GM23248 (cell line): ENCODE data around the gene MACROD2. TPM values are rescaled to one million over a fixed set of nuclear protein-coding genes. Genes with fewer than 3 reads are reported as not detected.

Experiments used
- DNase-seq: peaks from one replicate; pipeline ENCODE4 v3.0.0-alpha.2; 2015
- H2AFZ ChIP-seq: fragments of 200-600 bp; sonication (generic); 2 replicates; pipeline ENCODE4 v1.6.1; 2016; ENCODE audit warnings: antibody characterized with exemption
- H3F3A ChIP-seq: fragments of 200-600 bp; sonication (generic); 2 replicates; pipeline ENCODE4 v1.6.1; 2016; ENCODE audit warnings: mild to moderate bottlenecking, antibody characterized with exemption, mixed run types; ENCODE audit not compliant: insufficient read depth
- H3K27ac ChIP-seq: fragments of 200-600 bp; sonication (generic); 2 replicates; pipeline ENCODE4 v1.5.1; 2016; ENCODE audit warnings: mild to moderate bottlenecking
- H3K27me3 ChIP-seq: fragments of 200-600 bp; sonication (generic); replicated peaks from 2 replicates; pipeline ENCODE4 v1.6.1; 2016; ENCODE audit warnings: mild to moderate bottlenecking; ENCODE audit not compliant: insufficient read depth
- H3K36me3 ChIP-seq: fragments of 200-600 bp; sonication (generic); 2 replicates; pipeline ENCODE4 v1.6.1; 2016; ENCODE audit warnings: low read depth, mild to moderate bottlenecking
- H3K4me1 ChIP-seq: fragments of 200-600 bp; sonication (generic); 2 replicates; pipeline ENCODE4 v1.6.1; 2016; ENCODE audit warnings: mild to moderate bottlenecking; ENCODE audit not compliant: insufficient read depth
- H3K4me2 ChIP-seq: fragments of 200-600 bp; sonication (generic); one replicate; pipeline ENCODE4 v1.6.1; 2016; ENCODE audit warnings: mild to moderate bottlenecking; ENCODE audit not compliant: unreplicated experiment
- H3K4me3 ChIP-seq: fragments of 200-600 bp; sonication (generic); 2 replicates; pipeline ENCODE4 v1.5.1; 2016; ENCODE audit warnings: mild to moderate bottlenecking
- H3K79me2 ChIP-seq: fragments of 200-600 bp; sonication (generic); 2 replicates; pipeline ENCODE4 v1.6.1; 2016; ENCODE audit warnings: mild to moderate bottlenecking; ENCODE audit not compliant: insufficient read depth
- H3K9ac ChIP-seq: fragments of 200-600 bp; sonication (generic); 2 replicates; pipeline ENCODE4 v1.6.1; 2016; ENCODE audit warnings: mild to moderate bottlenecking
- H3K9me2 ChIP-seq: fragments of 200-600 bp; sonication (generic); 2 replicates; pipeline ENCODE4 v1.6.1; 2016; ENCODE audit warnings: mixed run types, mild to moderate bottlenecking, moderate library complexity; ENCODE audit not compliant: insufficient read depth
- H3K9me3 ChIP-seq: fragments of 200-600 bp; sonication (generic); one replicate; pipeline ENCODE4 v1.6.1; 2017; ENCODE audit warnings: low read depth
- H4K20me1 ChIP-seq: fragments of 200-600 bp; sonication (generic); 2 replicates; pipeline ENCODE4 v1.6.0; 2016; ENCODE audit not compliant: insufficient read depth
- EZH2 ChIP-seq: fragments of 200-600 bp; sonication (generic); IDR thresholded peaks from 2 replicates; pipeline ENCODE4 v1.6.1; 2018; ENCODE audit warnings: antibody characterized with exemption, mild to moderate bottlenecking; ENCODE audit not compliant: insufficient read depth, poor library complexity, severe bottlenecking
- EZH2phosphoT487 ChIP-seq: fragments of 200-600 bp; sonication (generic); IDR thresholded peaks from 2 replicates; pipeline ENCODE4 v1.6.1; 2018; ENCODE audit warnings: antibody characterized with exemption, moderate library complexity, mild to moderate bottlenecking, low read depth; ENCODE audit not compliant: insufficient read depth
- WGBS, 2 experiments: methylation state at CpG; one replicate each; pipeline ENCODE4 v1.1.6; 2015 to 2017; ENCODE audit warnings: low lambda C conversion rate in 2 of 2, low coverage in 1 of 2; ENCODE audit errors: missing lambda C conversion rate in 2 of 2; 5-methylcytosine and 5-hydroxymethylcytosine counted together
- in situ Hi-C: fragments of 300-500 bp; cut with MboI; formaldehyde crosslinking; loops from 2 replicates; pipeline ENCODE4 v1.15.0; 2020
- polyA plus RNA-seq: library from polyadenylated mRNA; unstranded; fragments of >200 nt; fragmentation: Nextera tagmentation; extraction: Ambion mirVana; gene quantifications from 2 replicates; pipeline ENCODE4 v1.2.1, GENCODE V29; 2016
- total RNA-seq: library from RNA; depleted of rRNA; stranded (reverse); fragments of >200 nt; shearing (Covaris generic); gene quantifications from 2 replicates; pipeline ENCODE4 v1.2.3, GENCODE V29; 2014

The MACROD2 gene
- total and polyA plus RNA-seq, 2 experiments from 2014 or later: 1.1 to 3.1 TPM

- TF ChIP-seq EZH2phosphoT487 (no peak), EZH2 (no peak)
- no peaks in the 10 kb centered on the region for H3K9me3 ChIP-seq
- H3K4me3 ChIP-seq: no peak overlapping the region
- H3K79me2 ChIP-seq: no peaks in the 10 kb centered on the region
- no peaks in the 10 kb centered on the region for H3F3A ChIP-seq
- no peaks in the 10 kb centered on the region for H3K36me3 ChIP-seq
- H4K20me1 ChIP-seq: no peaks in the 10 kb centered on the region
- no peak overlapping the region for H3K4me2 ChIP-seq
- no peaks in the 10 kb centered on the region for H3K27me3 ChIP-seq
- no peak overlapping the region for H3K9ac ChIP-seq
- WGBS, 2 experiments: 90 to 91% methylated on average over 10 of the region's 10 CpGs
- in situ Hi-C loops: no loop called here
- no peak overlapping the region for H2AFZ ChIP-seq
- H3K4me1 ChIP-seq: no peaks in the 10 kb centered on the region
- no peak for DNase-seq
- H3K27ac ChIP-seq: no peak overlapping the region
- H3K9me2 ChIP-seq: no peaks in the 10 kb centered on the region
Measured at GRCh38 chr20:14470977-14471661, 475.8 kb downstream of the MACROD2 start.

DNA sequence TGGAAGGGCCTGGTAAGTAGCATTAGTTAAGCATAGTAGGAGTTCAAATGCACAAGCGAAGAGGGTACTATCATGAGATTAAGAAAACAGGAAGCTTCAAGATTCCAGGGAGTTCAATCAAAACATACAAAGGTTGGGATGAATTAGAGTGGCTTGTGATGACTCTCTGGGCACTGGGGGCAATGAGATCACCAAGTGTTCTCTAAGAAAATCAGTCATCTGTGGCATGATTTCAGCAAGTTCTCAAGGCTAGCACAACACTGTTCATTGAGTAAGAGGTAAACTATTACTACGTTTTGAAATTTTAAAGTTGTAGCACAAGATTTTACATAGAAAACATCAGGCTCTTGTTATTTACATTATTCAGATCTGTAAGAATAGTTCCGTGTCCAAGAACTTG, 481.8 kb downstream of the MACROD2 start:
- no peaks in the 10 kb centered on the region for H3K79me2 ChIP-seq
- no peak overlapping the region for H3K9ac ChIP-seq
- no peaks in the 10 kb centered on the region for H3K9me3 ChIP-seq
- in situ Hi-C loops: no loop called here
- H3K4me1 ChIP-seq: peaks cover 22% of the 10 kb centered on the region
- H2AFZ ChIP-seq: no peak overlapping the region
- H3K9me2 ChIP-seq: no peaks in the 10 kb centered on the region
- H3K4me2 ChIP-seq: no peak overlapping the region
- WGBS, 2 experiments: 30 to 39% methylated on average over 3 of the region's 3 CpGs
- H3K27ac ChIP-seq: peak overlapping the region; percentile 22
- peak; percentile 92 for DNase-seq
- TF ChIP-seq EZH2phosphoT487: no peak
- TF ChIP-seq EZH2: no peak
- H3K4me3 ChIP-seq: no peak overlapping the region
- no peaks in the 10 kb centered on the region for H3K36me3 ChIP-seq
- no peaks in the 10 kb centered on the region for H4K20me1 ChIP-seq
- no peaks in the 10 kb centered on the region for H3K27me3 ChIP-seq
- H3F3A ChIP-seq: peaks cover 6% of the 10 kb centered on the region

- Histone ChIP-seq H4K20me1 (no peaks in the 10 kb centered on the region), H3K9me2 (no peaks in the 10 kb centered on the region), H2AFZ (no peak overlapping the region), H3K4me1 (peaks cover 25% of the 10 kb centered on the region), H3K27me3 (no peaks in the 10 kb centered on the region), H3F3A (peaks cover 13% of the 10 kb centered on the region), H3K36me3 (no peaks in the 10 kb centered on the region), H3K9me3 (no peaks in the 10 kb centered on the region), H3K27ac (no peak overlapping the region), H3K79me2 (no peaks in the 10 kb centered on the region), H3K4me2 (no peak overlapping the region), H3K4me3 (no peak overlapping the region), H3K9ac (no peak overlapping the region)
- TF ChIP-seq EZH2phosphoT487 (no peak), EZH2 (no peak)
- in situ Hi-C loops: no loop called here
- DNase-seq: peak; percentile 4
Measured at GRCh38 chr20:14478126-14478525, 482.8 kb downstream of the MACROD2 start.

- 2 to 5% methylated on average over 3 of the region's 3 CpGs for WGBS, 2 experiments
- Histone ChIP-seq H3K4me3 (no peak overlapping the region), H3K4me2 (no peak overlapping the region), H2AFZ (no peak overlapping the region), H3K36me3 (no peaks in the 10 kb centered on the region), H3K79me2 (no peaks in the 10 kb centered on the region), H3K9me2 (no peaks in the 10 kb centered on the region), H3K27me3 (no peaks in the 10 kb centered on the region), H3K9me3 (no peaks in the 10 kb centered on the region), H3K9ac (no peak overlapping the region), H3F3A (peaks cover 10% of the 10 kb centered on the region), H3K4me1 (peaks cover 23% of the 10 kb centered on the region), H3K27ac (peak overlapping the region; percentile 28; the same call in 1 of the 2 replicates), H4K20me1 (no peaks in the 10 kb centered on the region)
- TF ChIP-seq EZH2 (no peak), EZH2phosphoT487 (no peak)
- DNase-seq: peak; percentile 88
- in situ Hi-C loops: no loop called here
Measured at GRCh38 chr20:14481863-14482262, 486.5 kb downstream of the MACROD2 start.

- Histone ChIP-seq H3K9me3 (no peaks in the 10 kb centered on the region), H3K9ac (no peak overlapping the region), H2AFZ (no peak overlapping the region), H3F3A (no peaks in the 10 kb centered on the region), H3K9me2 (no peaks in the 10 kb centered on the region; the same call in 1 of the 2 replicates), H3K4me1 (no peaks in the 10 kb centered on the region), H3K4me3 (no peak overlapping the region), H3K36me3 (no peaks in the 10 kb centered on the region), H3K4me2 (no peak overlapping the region), H4K20me1 (no peaks in the 10 kb centered on the region), H3K79me2 (no peaks in the 10 kb centered on the region), H3K27ac (no peak overlapping the region), H3K27me3 (no peaks in the 10 kb centered on the region)
- in situ Hi-C loops: no loop called here
- no peak for DNase-seq
- TF ChIP-seq EZH2: no peak
- TF ChIP-seq EZH2phosphoT487: no peak
Measured at GRCh38 chr20:14488212-14488611, 492.9 kb downstream of the MACROD2 start.
